ENCODE data around the gene KRTAP10-4. TPM values are rescaled to one million over a fixed set of nuclear protein-coding genes. Genes with fewer than 3 reads are reported as not detected.

Gene KRTAP10-4
- total and polyA plus RNA-seq, 7 donors, result not detected

- intact Hi-C loops (cut with DNase I), result no loop called here
- H3K4me1 ChIP-seq, result no peaks in the 10 kb centered on the region
- TF ChIP-seq CTCF (IDR thresholded peaks at IDR 0.05), result no peak
- H3K36me3 ChIP-seq (ENCODE audit: insufficient read depth in 1 of 2, low read depth in 1 of 2), result no peaks in the 10 kb centered on the region
- DNase-seq, result peak; percentile 4 to 27
- peaks cover 0 to 20% (median 2%) of the 10 kb centered on the region in 3 donors for H3K27me3 ChIP-seq (ENCODE audit: insufficient read depth in 3 of 3, low read length in 2 of 3)
- no peak overlapping the region for H3K27ac ChIP-seq
- H3K9me3 ChIP-seq, result no peaks in the 10 kb centered on the region
- H3K4me3 ChIP-seq, result no peak overlapping the region
- WGBS, 3 donors, result 83 to 88% (median 86%) methylated on average over 37 of the region's 37 CpGs
- ATAC-seq, result no peak
Observed at GRCh38 chr21:44527156-44527982, 46.2 kb upstream of the KRTAP10-4 start.

- DNase-seq, result peak in 1 of 2 donors; percentile 36
- WGBS, 3 donors, result 72 to 83% (median 74%) methylated on average over 18 of the region's 18 CpGs
Observed at GRCh38 chr21:44527983-44528633, 45.4 kb upstream of the KRTAP10-4 start.

GRCh38 chr21:44528634-44528995 is 44.9 kb upstream of the KRTAP10-4 start:
- H3K9me3 ChIP-seq, result no peaks in the 10 kb centered on the region
- 84 to 88% (median 86%) methylated on average over 10 of the region's 10 CpGs for WGBS, 3 donors
- DNase-seq (no peak), ATAC-seq (no peak)
- intact Hi-C loops (cut with DNase I), result no loop called here
- peaks cover 0 to 25% (median 2%) of the 10 kb centered on the region in 3 donors for H3K27me3 ChIP-seq (ENCODE audit: insufficient read depth in 3 of 3, low read length in 2 of 3)
- H3K4me1 ChIP-seq, result no peaks in the 10 kb centered on the region
- H3K36me3 ChIP-seq (ENCODE audit: insufficient read depth in 1 of 2, low read depth in 1 of 2), result no peaks in the 10 kb centered on the region
- TF ChIP-seq CTCF (IDR thresholded peaks at IDR 0.05), result no peak
- no peak overlapping the region for H3K27ac ChIP-seq
- no peak overlapping the region for H3K4me3 ChIP-seq

More at GRCh38 chr21:44527983-44528633, 45.4 kb upstream of the KRTAP10-4 start:
- no peak overlapping the region for H3K27ac ChIP-seq
- peaks cover 0 to 24% (median 2%) of the 10 kb centered on the region in 3 donors for H3K27me3 ChIP-seq (ENCODE audit: insufficient read depth in 3 of 3, low read length in 2 of 3)
- TF ChIP-seq CTCF (IDR thresholded peaks at IDR 0.05), result no peak
- H3K36me3 ChIP-seq (ENCODE audit: insufficient read depth in 1 of 2, low read depth in 1 of 2), result no peaks in the 10 kb centered on the region
- H3K4me1 ChIP-seq, result no peaks in the 10 kb centered on the region
- ATAC-seq, result no peak
- intact Hi-C loops (cut with DNase I), result no loop called here
- no peaks in the 10 kb centered on the region for H3K9me3 ChIP-seq
- H3K4me3 ChIP-seq, result no peak overlapping the region

GRCh38 chr21:44529011-44529421 is 44.5 kb upstream of the KRTAP10-4 start:
- no peak for TF ChIP-seq CTCF (IDR thresholded peaks at IDR 0.05)
- intact Hi-C loops (cut with DNase I), result no loop called here
- Histone ChIP-seq H3K4me3 (no peak overlapping the region), H3K27ac (no peak overlapping the region), H3K36me3 (ENCODE audit: insufficient read depth in 1 of 2, low read depth in 1 of 2) (no peaks in the 10 kb centered on the region), H3K4me1 (no peaks in the 10 kb centered on the region), H3K27me3 (ENCODE audit: insufficient read depth in 3 of 3, low read length in 2 of 3) (peaks cover 0 to 25% (median 2%) of the 10 kb centered on the region in 3 donors), H3K9me3 (no peaks in the 10 kb centered on the region)
- no peak for ATAC-seq
- 86 to 91% (median 87%) methylated on average over 17 of the region's 17 CpGs for WGBS, 3 donors
- DNase-seq, result peak in 1 of 2 donors; percentile 53

All from psoas muscle (tissue), 8 donors.